MCF 10A (cell line): Measurements from ENCODE around the gene CREB3L2. TPM values are rescaled to one million over a fixed set of nuclear protein-coding genes. Genes with fewer than 3 reads are reported as not detected.

Source experiments
- BruUV-seq: library from RNA; stranded (reverse); fragments of 400-500 nt; replicated peaks from 2 replicates; lab custom pipeline; 2021; lab: Mats Ljungman, UMichigan
- CTCF ChIA-PET: fragments of 300-600 bp; sonication (Branson Sonifier 250); formaldehyde crosslinking; extraction: SDS; loops from one replicate; lab custom pipeline; 2021; ENCODE audit warnings: antibody characterized with exemption, inconsistent platforms; lab: Yijun Ruan, JAX
- POLR2A ChIA-PET: fragments of 300-600, 350-650 bp; sonication (Branson Sonifier 250); formaldehyde crosslinking; extraction: SDS; loops from one replicate; lab custom pipeline; 2020; ENCODE audit warnings: antibody characterized with exemption, inconsistent platforms; lab: Yijun Ruan, JAX
- DNase-seq: peaks from one replicate; pipeline ENCODE4 v3.0.0-alpha.2; 2018; ENCODE audit not compliant: unreplicated experiment
- H3K27ac Mint-ChIP-seq: one replicate; pipeline ENCODE4 v1.8.0; 2022; ENCODE audit warnings: mild to moderate bottlenecking, low read depth, mixed read lengths; ENCODE audit not compliant: unreplicated experiment
- H3K27me3 Mint-ChIP-seq: one replicate; pipeline ENCODE4 v1.8.0; 2022; ENCODE audit warnings: mixed read lengths; ENCODE audit not compliant: insufficient read depth, unreplicated experiment
- H3K36me3 Mint-ChIP-seq: one replicate; pipeline ENCODE4 v1.8.0; 2022; ENCODE audit warnings: mild to moderate bottlenecking, moderate library complexity, mixed read lengths; ENCODE audit not compliant: insufficient read depth, unreplicated experiment
- H3K4me1 Mint-ChIP-seq: one replicate; pipeline ENCODE4 v1.8.0; 2022; ENCODE audit warnings: mixed read lengths; ENCODE audit not compliant: insufficient read depth, unreplicated experiment
- H3K4me3 Mint-ChIP-seq: one replicate; pipeline ENCODE4 v1.8.0; 2022; ENCODE audit warnings: mild to moderate bottlenecking, moderate library complexity, mixed read lengths; ENCODE audit not compliant: unreplicated experiment
- H3K9me3 Mint-ChIP-seq: one replicate; pipeline ENCODE4 v1.8.0; 2022; ENCODE audit warnings: mixed read lengths; ENCODE audit not compliant: unreplicated experiment
- intact Hi-C: fragments of 100-400 bp; cut with micrococcal nuclease; formaldehyde crosslinking; loops from 2 replicates; pipeline ENCODE4 v1.14.1; 2022
- total RNA-seq: library from RNA; stranded (reverse); gene quantifications from 2 replicates; pipeline ENCODE4 v1.2.3, GENCODE V29; 2022
- TF ChIP-seq, protein P1 (sequence below): fragments of 200-600 bp; IDR thresholded peaks from one replicate; pipeline ENCODE4 v1.8.0; 2022; ENCODE audit warnings: antibody characterized with exemption, mild to moderate bottlenecking; ENCODE audit not compliant: unreplicated experiment

CREB3L2 gene
- total RNA-seq, 1 experiment from 2014 or later: 74.2 TPM

GRCh38 chr7:137828456-137828855, 173.4 kb downstream of the CREB3L2 start:
- no TSS peak for BruUV-seq
- TF ChIP-seq, protein P1, sequence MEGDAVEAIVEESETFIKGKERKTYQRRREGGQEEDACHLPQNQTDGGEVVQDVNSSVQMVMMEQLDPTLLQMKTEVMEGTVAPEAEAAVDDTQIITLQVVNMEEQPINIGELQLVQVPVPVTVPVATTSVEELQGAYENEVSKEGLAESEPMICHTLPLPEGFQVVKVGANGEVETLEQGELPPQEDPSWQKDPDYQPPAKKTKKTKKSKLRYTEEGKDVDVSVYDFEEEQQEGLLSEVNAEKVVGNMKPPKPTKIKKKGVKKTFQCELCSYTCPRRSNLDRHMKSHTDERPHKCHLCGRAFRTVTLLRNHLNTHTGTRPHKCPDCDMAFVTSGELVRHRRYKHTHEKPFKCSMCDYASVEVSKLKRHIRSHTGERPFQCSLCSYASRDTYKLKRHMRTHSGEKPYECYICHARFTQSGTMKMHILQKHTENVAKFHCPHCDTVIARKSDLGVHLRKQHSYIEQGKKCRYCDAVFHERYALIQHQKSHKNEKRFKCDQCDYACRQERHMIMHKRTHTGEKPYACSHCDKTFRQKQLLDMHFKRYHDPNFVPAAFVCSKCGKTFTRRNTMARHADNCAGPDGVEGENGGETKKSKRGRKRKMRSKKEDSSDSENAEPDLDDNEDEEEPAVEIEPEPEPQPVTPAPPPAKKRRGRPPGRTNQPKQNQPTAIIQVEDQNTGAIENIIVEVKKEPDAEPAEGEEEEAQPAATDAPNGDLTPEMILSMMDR: no peak
- Mint-ChIP-seq H3K4me1 (no peaks in the 10 kb centered on the region), H3K27me3 (no peaks in the 10 kb centered on the region), H3K4me3 (no peak overlapping the region), H3K36me3 (no peaks in the 10 kb centered on the region), H3K27ac (no peak overlapping the region), H3K9me3 (no peaks in the 10 kb centered on the region)
- POLR2A ChIA-PET: interaction anchor here (0.8 kb wide), 1 partner anchor 316 kb away, joined by 3 read pairs; no protein-coding TSS in a partner anchor
- no peak for DNase-seq
- intact Hi-C loops: no loop called here
- CTCF ChIA-PET: interaction anchor here (1.0 kb wide), 2 partner anchors 9 to 13 kb away, joined by 3 to 4 read pairs; no protein-coding TSS in a partner anchor

GRCh38 chr7:137825489-137825888, 176.4 kb downstream of the CREB3L2 start:
- intact Hi-C loops: no loop called here
- ChIA-PET CTCF (interaction anchor here (0.8 kb wide), 1 partner anchor 169 kb away, joined by 4 read pairs; no protein-coding TSS in a partner anchor), POLR2A (interaction anchor here (1.2 kb wide), 1 partner anchor 14 kb away, joined by 3 read pairs; no protein-coding TSS in a partner anchor)
- no TSS peak for BruUV-seq
- Mint-ChIP-seq H3K27ac (no peak overlapping the region), H3K9me3 (no peaks in the 10 kb centered on the region), H3K4me1 (no peaks in the 10 kb centered on the region), H3K4me3 (no peak overlapping the region), H3K36me3 (no peaks in the 10 kb centered on the region), H3K27me3 (no peaks in the 10 kb centered on the region)
- no peak for DNase-seq
- TF ChIP-seq, protein P1: no peak

Other genes starting within 250 kb of the CREB3L2 start
- gene DGKI, start 155.1 kb downstream of the CREB3L2 start, total RNA-seq: 1.4 and 1.7 TPM in 2 replicates
- gene AKR1D1, start 74.4 kb upstream of the CREB3L2 start, total RNA-seq: not detected in 2 replicates